ENCODE results near the gene GALNT4.

- TF ChIP-seq CTCF (IDR thresholded peaks at IDR 0.05; ENCODE audit: insufficient read depth, low read length, poor library complexity, severe bottlenecking), result no peak
- TF ChIP-seq EZH2phosphoT487 (conservative IDR thresholded peaks at IDR 0.05; ENCODE audit: low read length), result no peak
Observed at GRCh38 chr12:89523843-89524540, 604 bp downstream of the GALNT4 start.

Measured in SU-DHL-6 (cell line).